ENCODE measurements around the gene PARP3.

DNA sequence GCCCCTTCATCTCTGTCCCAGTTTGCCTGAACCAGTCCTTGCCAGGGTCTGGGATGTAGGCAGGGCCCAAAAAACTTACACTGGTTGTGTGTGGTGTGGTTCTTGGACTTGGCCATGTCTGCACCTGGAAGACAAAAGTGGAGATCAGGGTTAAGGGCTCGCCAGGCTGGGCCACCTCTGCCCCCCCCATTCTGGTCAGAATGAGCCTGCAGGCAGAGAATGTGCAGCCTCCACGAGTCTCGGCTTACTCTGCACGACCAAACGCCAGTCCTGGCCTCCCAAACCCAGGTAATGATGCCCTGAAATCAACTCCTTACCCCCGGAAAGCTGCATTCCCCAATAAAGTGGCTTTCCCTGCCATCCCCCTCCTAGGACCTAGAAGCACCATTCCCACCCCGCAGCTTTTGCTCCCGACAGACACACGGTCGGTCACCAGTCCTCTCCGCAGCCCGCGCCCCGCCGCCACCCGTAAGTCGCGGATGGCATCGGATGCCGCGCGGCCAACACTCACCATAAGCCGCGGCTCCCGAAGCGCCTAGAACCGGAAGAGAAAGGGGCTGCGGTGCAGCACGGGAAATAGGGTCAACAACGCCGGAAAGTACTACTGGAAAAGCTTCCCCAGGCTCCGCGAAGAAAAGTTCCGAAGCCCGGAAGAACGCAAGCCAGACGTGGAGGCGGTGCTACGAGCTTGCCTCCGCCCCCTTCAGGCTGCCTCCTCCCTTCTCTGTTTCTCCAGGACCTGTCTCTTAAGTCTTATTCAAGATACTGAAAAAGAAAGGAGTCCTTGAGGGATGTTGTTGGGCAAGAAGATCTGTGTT lies 53.4 kb downstream of the PARP3 start, which contains the start of gene RPL29:
- TF ChIP-seq, protein P1, sequence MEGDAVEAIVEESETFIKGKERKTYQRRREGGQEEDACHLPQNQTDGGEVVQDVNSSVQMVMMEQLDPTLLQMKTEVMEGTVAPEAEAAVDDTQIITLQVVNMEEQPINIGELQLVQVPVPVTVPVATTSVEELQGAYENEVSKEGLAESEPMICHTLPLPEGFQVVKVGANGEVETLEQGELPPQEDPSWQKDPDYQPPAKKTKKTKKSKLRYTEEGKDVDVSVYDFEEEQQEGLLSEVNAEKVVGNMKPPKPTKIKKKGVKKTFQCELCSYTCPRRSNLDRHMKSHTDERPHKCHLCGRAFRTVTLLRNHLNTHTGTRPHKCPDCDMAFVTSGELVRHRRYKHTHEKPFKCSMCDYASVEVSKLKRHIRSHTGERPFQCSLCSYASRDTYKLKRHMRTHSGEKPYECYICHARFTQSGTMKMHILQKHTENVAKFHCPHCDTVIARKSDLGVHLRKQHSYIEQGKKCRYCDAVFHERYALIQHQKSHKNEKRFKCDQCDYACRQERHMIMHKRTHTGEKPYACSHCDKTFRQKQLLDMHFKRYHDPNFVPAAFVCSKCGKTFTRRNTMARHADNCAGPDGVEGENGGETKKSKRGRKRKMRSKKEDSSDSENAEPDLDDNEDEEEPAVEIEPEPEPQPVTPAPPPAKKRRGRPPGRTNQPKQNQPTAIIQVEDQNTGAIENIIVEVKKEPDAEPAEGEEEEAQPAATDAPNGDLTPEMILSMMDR (IDR thresholded peaks at IDR 0.05), result peak; percentile 24 to 52 (median 44)
- peak; percentile 41 to 71 for TF ChIP-seq POLR2A (IDR thresholded peaks at IDR 0.05)

Measured in uterus (tissue), 2 donors.